OCI-LY3 (cell line): Measurements from ENCODE around the gene SMIM21.

Source experiments
- H2AFZ ChIP-seq: fragments of 200-600, 300-600 bp; shearing (Covaris generic); 2 replicates; pipeline ENCODE4 v1.6.0; 2014; ENCODE audit warnings: antibody characterized with exemption, low read depth, low read length
- H3K27ac ChIP-seq: fragments of 200-600, 300-600 bp; sonication (generic); 2 replicates; pipeline ENCODE4 v1.5.1; 2014; ENCODE audit warnings: mild to moderate bottlenecking, low read length, moderate library complexity, mixed read lengths
- H3K27me3 ChIP-seq: fragments of 200-600, 300-600 bp; sonication (generic); 2 replicates; pipeline ENCODE4 v1.6.1; 2014; ENCODE audit warnings: low read depth, low read length, mixed read lengths
- H3K36me3 ChIP-seq: fragments of 200-600, 300-600 bp; sonication (generic); replicated peaks from 2 replicates; pipeline ENCODE3; 2014; ENCODE audit warnings: low read depth, low read length, mixed read lengths
- H3K4me1 ChIP-seq: fragments of 300-600, 200-600 bp; sonication (generic); 2 replicates; pipeline ENCODE4 v1.6.1; 2014; ENCODE audit warnings: low read length, mixed read lengths
- H3K4me2 ChIP-seq: fragments of 200-600, 300-600 bp; sonication (generic); 2 replicates; pipeline ENCODE4 v1.6.1; 2014; ENCODE audit warnings: low read length, mixed read lengths
- H3K4me3 ChIP-seq: fragments of 300-600, 200-600 bp; sonication (generic); 2 replicates; pipeline ENCODE4 v1.5.1; 2014; ENCODE audit warnings: antibody characterized with exemption, mild to moderate bottlenecking, low read length, moderate library complexity
- H3K79me2 ChIP-seq: fragments of 300-600, 200-600 bp; shearing (Covaris generic); 2 replicates; pipeline ENCODE4 v1.6.1; 2014; ENCODE audit warnings: mild to moderate bottlenecking, low read length, mixed read lengths
- H3K9ac ChIP-seq: fragments of 300-600, 200-600 bp; shearing (Covaris generic); 2 replicates; pipeline ENCODE4 v1.6.0; 2014; ENCODE audit warnings: mild to moderate bottlenecking, low read length, moderate library complexity
- H3K9me3 ChIP-seq: fragments of 200-600, 300-600 bp; shearing (Covaris generic); 2 replicates; pipeline ENCODE4 v1.6.1; 2014; ENCODE audit warnings: low read length, mixed read lengths; ENCODE audit not compliant: insufficient read depth
- H4K20me1 ChIP-seq: fragments of 200-600, 300-600 bp; sonication (generic); 2 replicates; pipeline ENCODE4 v1.6.1; 2016; ENCODE audit warnings: low read length, mixed read lengths; ENCODE audit not compliant: insufficient read depth
- CTCF ChIP-seq: fragments of 200-600, 300-600 bp; sonication (generic); IDR thresholded peaks from 2 replicates; pipeline ENCODE4 v1.5.1; 2014; ENCODE audit warnings: antibody characterized with exemption, low read length, low read depth
- EZH2phosphoT487 ChIP-seq: fragments of 200-600 bp; shearing (Covaris generic); IDR thresholded peaks from 2 replicates; pipeline ENCODE4 v1.6.1; 2018; ENCODE audit warnings: antibody characterized with exemption, mixed run types, low read depth

The SMIM21 gene

GRCh38 chr18:75400366-75400765 is 27.1 kb downstream of the SMIM21 start:
- Histone ChIP-seq H2AFZ (no peak overlapping the region), H3K36me3 (no peaks in the 10 kb centered on the region), H3K4me2 (no peak overlapping the region), H4K20me1 (no peaks in the 10 kb centered on the region), H3K9ac (no peak overlapping the region), H3K4me1 (no peaks in the 10 kb centered on the region), H3K4me3 (no peak overlapping the region), H3K27ac (no peak overlapping the region), H3K9me3 (no peaks in the 10 kb centered on the region; the same call in 1 of the 2 replicates), H3K79me2 (no peaks in the 10 kb centered on the region), H3K27me3 (peaks cover 48% of the 10 kb centered on the region)
- no peak for TF ChIP-seq EZH2phosphoT487
- TF ChIP-seq CTCF, result no peak

GRCh38 chr18:75395137-75395536 is 32.4 kb downstream of the SMIM21 start:
- no peak overlapping the region for H3K4me3 ChIP-seq
- H3K9ac ChIP-seq, result no peak overlapping the region
- no peaks in the 10 kb centered on the region for H3K79me2 ChIP-seq
- TF ChIP-seq CTCF (no peak), EZH2phosphoT487 (no peak)
- no peaks in the 10 kb centered on the region for H3K4me1 ChIP-seq
- peaks cover 25% of the 10 kb centered on the region for H3K27me3 ChIP-seq
- H2AFZ ChIP-seq, result no peak overlapping the region
- no peaks in the 10 kb centered on the region for H3K9me3 ChIP-seq
- H4K20me1 ChIP-seq, result no peaks in the 10 kb centered on the region
- no peak overlapping the region for H3K4me2 ChIP-seq
- no peaks in the 10 kb centered on the region for H3K36me3 ChIP-seq
- no peak overlapping the region for H3K27ac ChIP-seq

- peaks cover 20% of the 10 kb centered on the region for H3K27me3 ChIP-seq
- no peak for TF ChIP-seq EZH2phosphoT487
- H3K9me3 ChIP-seq, result no peaks in the 10 kb centered on the region
- H3K27ac ChIP-seq, result no peak overlapping the region
- H3K9ac ChIP-seq, result no peak overlapping the region
- no peaks in the 10 kb centered on the region for H4K20me1 ChIP-seq
- H3K36me3 ChIP-seq, result no peaks in the 10 kb centered on the region
- no peak overlapping the region for H2AFZ ChIP-seq
- H3K79me2 ChIP-seq, result no peaks in the 10 kb centered on the region
- H3K4me3 ChIP-seq, result no peak overlapping the region
- no peaks in the 10 kb centered on the region for H3K4me1 ChIP-seq
- no peak overlapping the region for H3K4me2 ChIP-seq
Measured at GRCh38 chr18:75393721-75394120, 33.8 kb downstream of the SMIM21 start.

GRCh38 chr18:75392226-75392578 is 35.3 kb downstream of the SMIM21 start:
- H3K36me3 ChIP-seq, result no peaks in the 10 kb centered on the region
- H3K79me2 ChIP-seq, result no peaks in the 10 kb centered on the region
- no peaks in the 10 kb centered on the region for H4K20me1 ChIP-seq
- H3K9ac ChIP-seq, result no peak overlapping the region
- peaks cover 10% of the 10 kb centered on the region for H3K27me3 ChIP-seq
- H3K4me2 ChIP-seq, result no peak overlapping the region
- H3K9me3 ChIP-seq, result no peaks in the 10 kb centered on the region
- TF ChIP-seq EZH2phosphoT487 (no peak), CTCF (no peak)
- no peaks in the 10 kb centered on the region for H3K4me1 ChIP-seq
- no peak overlapping the region for H3K4me3 ChIP-seq
- no peak overlapping the region for H3K27ac ChIP-seq
- no peak overlapping the region for H2AFZ ChIP-seq
